OCI-M1 (cell line): ENCODE results near the gene EVC2.

Experiments used
- DNase-seq: peaks from one replicate; lab custom pipeline; 2025; lab: John Stamatoyannopoulos, UW

EVC2 gene

GRCh38 chr4:5683566-5683965, 24.8 kb downstream of the EVC2 start:
- DNase-seq: no peak

- no peak for DNase-seq
Measured at GRCh38 chr4:5678977-5679376, 29.4 kb downstream of the EVC2 start.

GRCh38 chr4:5676763-5677162, 31.6 kb downstream of the EVC2 start:
- no peak for DNase-seq

GRCh38 chr4:5666741-5667140, 41.6 kb downstream of the EVC2 start:
- no peak for DNase-seq

GRCh38 chr4:5664778-5665177, 43.6 kb downstream of the EVC2 start:
- no peak for DNase-seq

- DNase-seq: no peak
Measured at GRCh38 chr4:5662555-5662954, 45.8 kb downstream of the EVC2 start.

- DNase-seq: no peak
Measured at GRCh38 chr4:5661237-5661636, 47.1 kb downstream of the EVC2 start.

GRCh38 chr4:5660185-5660584, 48.2 kb downstream of the EVC2 start:
- DNase-seq: no peak

- DNase-seq: no peak
Measured at GRCh38 chr4:5658974-5659373, 49.4 kb downstream of the EVC2 start.

GRCh38 chr4:5656415-5656814, 51.9 kb downstream of the EVC2 start:
- no peak for DNase-seq

- DNase-seq: no peak
Measured at GRCh38 chr4:5654791-5655190, 53.6 kb downstream of the EVC2 start.

GRCh38 chr4:5651089-5651488, 57.3 kb downstream of the EVC2 start:
- DNase-seq: no peak

- DNase-seq: no peak
Measured at GRCh38 chr4:5650040-5650439, 58.3 kb downstream of the EVC2 start.

- no peak for DNase-seq
Measured at GRCh38 chr4:5647351-5647750, 61.0 kb downstream of the EVC2 start.

GRCh38 chr4:5640096-5640495, 68.3 kb downstream of the EVC2 start:
- no peak for DNase-seq

- DNase-seq: no peak
Measured at GRCh38 chr4:5639556-5639955, 68.8 kb downstream of the EVC2 start.

GRCh38 chr4:5638976-5639375, 69.4 kb downstream of the EVC2 start:
- no peak for DNase-seq

GRCh38 chr4:5638316-5638715, 70.0 kb downstream of the EVC2 start:
- DNase-seq: no peak

- no peak for DNase-seq
Measured at GRCh38 chr4:5636766-5637670, 71.3 kb downstream of the EVC2 start.

- no peak for DNase-seq
Measured at GRCh38 chr4:5635826-5636195, 72.5 kb downstream of the EVC2 start.

GRCh38 chr4:5632571-5632970, 75.8 kb downstream of the EVC2 start:
- DNase-seq: no peak

- no peak for DNase-seq
Measured at GRCh38 chr4:5632066-5632440, 76.3 kb downstream of the EVC2 start.

- DNase-seq: no peak
Measured at GRCh38 chr4:5631352-5632065, 76.8 kb downstream of the EVC2 start.

- no peak for DNase-seq
Measured at GRCh38 chr4:5630762-5631161, 77.6 kb downstream of the EVC2 start.
